VCaP (cell line): Measurements from ENCODE around the gene PTMA.

ENCODE experiments used
- H3K27ac ChIP-seq: fragments of 450-650 bp; 2 replicates; pipeline ENCODE4 v1.5.1; 2017
- CTCF ChIP-seq: fragments of 450-650 bp; conservative IDR thresholded peaks from 2 replicates; pipeline ENCODE4 v1.5.1; 2017; ENCODE audit warnings: mild to moderate bottlenecking, moderate library complexity

PTMA gene

GRCh38 chr2:231718799-231719198 is 10.5 kb downstream of the PTMA start:
- no peak for TF ChIP-seq CTCF
- H3K27ac ChIP-seq: no peak overlapping the region

GRCh38 chr2:231720292-231720986 is 12.1 kb downstream of the PTMA start:
- H3K27ac ChIP-seq: no peak overlapping the region; the same call in 1 of the 2 replicates
- TF ChIP-seq CTCF: no peak

GRCh38 chr2:231720987-231721966 is 13.0 kb downstream of the PTMA start:
- H3K27ac ChIP-seq: no peak overlapping the region
- no peak for TF ChIP-seq CTCF

- no peak overlapping the region for H3K27ac ChIP-seq
- TF ChIP-seq CTCF: no peak
Measured at GRCh38 chr2:231722721-231723307, 14.5 kb downstream of the PTMA start.

GRCh38 chr2:231725476-231725875 is 17.2 kb downstream of the PTMA start:
- no peak overlapping the region for H3K27ac ChIP-seq

GRCh38 chr2:231726276-231726675 is 18.0 kb downstream of the PTMA start:
- TF ChIP-seq CTCF: no peak
- no peak overlapping the region for H3K27ac ChIP-seq

More at GRCh38 chr2:231725476-231725875, 17.2 kb downstream of the PTMA start:
- TF ChIP-seq CTCF: no peak

- no peak for TF ChIP-seq CTCF
- H3K27ac ChIP-seq: no peak overlapping the region
Measured at GRCh38 chr2:231727621-231728020, 19.3 kb downstream of the PTMA start.
